Astrocyte (in vitro differentiated cells and primary cell): ENCODE data around the gene ZNF181.

Experiments used
- EZH2 ChIP-seq: IDR thresholded peaks from 2 replicates; pipeline ENCODE4 v1.6.1; 2012; ENCODE audit warnings: mild to moderate bottlenecking, low read length, inconsistent platforms; ENCODE audit not compliant: insufficient read depth
- TF ChIP-seq, protein P1 (sequence below): IDR thresholded peaks from 2 replicates; pipeline ENCODE4 v1.5.1; 2011; ENCODE audit warnings: low read depth, mild to moderate bottlenecking, inconsistent platforms, low read length, moderate library complexity; ENCODE audit not compliant: insufficient read depth

GRCh38 chr19:34692549-34692948, 41.5 kb upstream of the ZNF181 start:
- TF ChIP-seq, protein P1, sequence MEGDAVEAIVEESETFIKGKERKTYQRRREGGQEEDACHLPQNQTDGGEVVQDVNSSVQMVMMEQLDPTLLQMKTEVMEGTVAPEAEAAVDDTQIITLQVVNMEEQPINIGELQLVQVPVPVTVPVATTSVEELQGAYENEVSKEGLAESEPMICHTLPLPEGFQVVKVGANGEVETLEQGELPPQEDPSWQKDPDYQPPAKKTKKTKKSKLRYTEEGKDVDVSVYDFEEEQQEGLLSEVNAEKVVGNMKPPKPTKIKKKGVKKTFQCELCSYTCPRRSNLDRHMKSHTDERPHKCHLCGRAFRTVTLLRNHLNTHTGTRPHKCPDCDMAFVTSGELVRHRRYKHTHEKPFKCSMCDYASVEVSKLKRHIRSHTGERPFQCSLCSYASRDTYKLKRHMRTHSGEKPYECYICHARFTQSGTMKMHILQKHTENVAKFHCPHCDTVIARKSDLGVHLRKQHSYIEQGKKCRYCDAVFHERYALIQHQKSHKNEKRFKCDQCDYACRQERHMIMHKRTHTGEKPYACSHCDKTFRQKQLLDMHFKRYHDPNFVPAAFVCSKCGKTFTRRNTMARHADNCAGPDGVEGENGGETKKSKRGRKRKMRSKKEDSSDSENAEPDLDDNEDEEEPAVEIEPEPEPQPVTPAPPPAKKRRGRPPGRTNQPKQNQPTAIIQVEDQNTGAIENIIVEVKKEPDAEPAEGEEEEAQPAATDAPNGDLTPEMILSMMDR: no peak
- no peak for TF ChIP-seq EZH2
